DND-41 (cell line): Measurements from ENCODE around the gene MICAL3.

Experiments
- ATAC-seq: fragments of 200-7000 bp; cut with Tn5 transposase; 3 replicates; pipeline ENCODE4 v1.9.1; 2021; ENCODE audit warnings: low read depth; ENCODE audit not compliant: insufficient read depth
- DNase-seq: peaks from one replicate; pipeline ENCODE4 v3.0.0-alpha.2; 2020
- H2AFZ ChIP-seq: 2 replicates; pipeline ENCODE4 v1.6.0; 2012; ENCODE audit warnings: low read depth, low read length
- H3K27ac ChIP-seq: 2 replicates; pipeline ENCODE4 v1.5.1; 2012; ENCODE audit warnings: low read length, inconsistent platforms
- H3K27me3 ChIP-seq: fragments of 200-600 bp; sonication (generic); 2 replicates; pipeline ENCODE4 v1.6.0; 2012; ENCODE audit warnings: low read length, mild to moderate bottlenecking, inconsistent platforms; ENCODE audit not compliant: insufficient read depth, poor library complexity
- H3K36me3 ChIP-seq: 2 replicates; pipeline ENCODE4 v1.5.1; 2012; ENCODE audit warnings: low read length, inconsistent platforms; ENCODE audit not compliant: insufficient read depth
- H3K4me1 ChIP-seq: 2 replicates; pipeline ENCODE4 v1.5.1; 2012; ENCODE audit warnings: mild to moderate bottlenecking, low read length; ENCODE audit not compliant: insufficient read depth
- H3K4me2 ChIP-seq: 2 replicates; pipeline ENCODE4 v1.6.0; 2012; ENCODE audit warnings: mild to moderate bottlenecking, moderate library complexity, low read length, inconsistent platforms; ENCODE audit not compliant: insufficient read depth
- H3K4me3 ChIP-seq, 2 experiments: fragments of 200-600 bp in 1 of 2; shearing (Covaris generic) in 1 of 2; 2 replicates each; pipeline ENCODE4 v1.5.1; 2012 to 2016; ENCODE audit warnings: inconsistent platforms in 2 of 2, low read length in 2 of 2, mild to moderate bottlenecking in 2 of 2, low read depth in 1 of 2, moderate library complexity in 1 of 2
- H3K79me2 ChIP-seq: 2 replicates; pipeline ENCODE4 v1.6.0; 2012; ENCODE audit warnings: low read length, inconsistent platforms; ENCODE audit not compliant: insufficient read depth
- H3K9ac ChIP-seq: 2 replicates; pipeline ENCODE4 v1.6.0; 2012; ENCODE audit warnings: low read depth, mild to moderate bottlenecking, inconsistent platforms, low read length, moderate library complexity
- H3K9me3 ChIP-seq: 2 replicates; pipeline ENCODE4 v1.5.1; 2012; ENCODE audit warnings: low read length, moderate library complexity, mild to moderate bottlenecking, inconsistent platforms; ENCODE audit not compliant: insufficient read depth, severe bottlenecking
- H4K20me1 ChIP-seq: 2 replicates; pipeline ENCODE4 v1.6.0; 2012; ENCODE audit warnings: low read length; ENCODE audit not compliant: insufficient read depth
- CTCF ChIP-seq: IDR thresholded peaks from 2 replicates; pipeline ENCODE4 v1.5.1; 2012; ENCODE audit warnings: borderline replicate concordance, low read length, moderate library complexity, mild to moderate bottlenecking; ENCODE audit not compliant: poor library complexity, severe bottlenecking; ENCODE audit errors: extremely low read depth
- EZH2 ChIP-seq: IDR thresholded peaks from 3 replicates; pipeline ENCODE4 v1.6.1; 2012; ENCODE audit warnings: borderline replicate concordance, low read depth, mild to moderate bottlenecking, moderate library complexity, low read length, inconsistent platforms; ENCODE audit not compliant: severe bottlenecking

Gene MICAL3

GRCh38 chr22:17882162-17882561, 142.2 kb downstream of the MICAL3 start:
- H3K36me3 ChIP-seq: peaks cover 49% of the 10 kb centered on the region
- no peaks in the 10 kb centered on the region for H3K9me3 ChIP-seq
- no peak overlapping the region for H3K4me3 ChIP-seq
- ATAC-seq (no peak), DNase-seq (no peak)
- no peak for TF ChIP-seq CTCF
- no peak overlapping the region for H3K9ac ChIP-seq
- no peaks in the 10 kb centered on the region for H3K27me3 ChIP-seq
- no peak overlapping the region for H3K27ac ChIP-seq
- no peak overlapping the region for H3K4me2 ChIP-seq
- H4K20me1 ChIP-seq: no peaks in the 10 kb centered on the region
- H3K79me2 ChIP-seq: no peaks in the 10 kb centered on the region
- H2AFZ ChIP-seq: no peak overlapping the region
- no peaks in the 10 kb centered on the region for H3K4me1 ChIP-seq

GRCh38 chr22:17881366-17881765, 143.0 kb downstream of the MICAL3 start:
- TF ChIP-seq EZH2: no peak
- no peak for TF ChIP-seq CTCF
- H3K4me3 ChIP-seq: no peak overlapping the region
- DNase-seq (no peak), ATAC-seq (no peak)
- H3K9me3 ChIP-seq: no peaks in the 10 kb centered on the region
- no peaks in the 10 kb centered on the region for H3K27me3 ChIP-seq
- no peaks in the 10 kb centered on the region for H4K20me1 ChIP-seq
- peaks cover 46% of the 10 kb centered on the region for H3K36me3 ChIP-seq
- no peak overlapping the region for H3K9ac ChIP-seq
- H3K27ac ChIP-seq: no peak overlapping the region
- no peak overlapping the region for H3K4me2 ChIP-seq
- no peaks in the 10 kb centered on the region for H3K79me2 ChIP-seq
- no peak overlapping the region for H2AFZ ChIP-seq
- H3K4me1 ChIP-seq: no peaks in the 10 kb centered on the region

GRCh38 chr22:17880468-17880867, 143.9 kb downstream of the MICAL3 start:
- no peak overlapping the region for H2AFZ ChIP-seq
- no peak for ATAC-seq

More at GRCh38 chr22:17880468-17880867, 143.9 kb downstream of the MICAL3 start:
- DNase-seq: no peak
- Histone ChIP-seq H3K79me2 (no peaks in the 10 kb centered on the region), H3K27ac (no peak overlapping the region), H3K27me3 (no peaks in the 10 kb centered on the region), H3K4me3 (no peak overlapping the region), H3K9ac (no peak overlapping the region), H3K4me1 (no peaks in the 10 kb centered on the region), H3K9me3 (no peaks in the 10 kb centered on the region), H3K36me3 (peaks cover 42% of the 10 kb centered on the region), H4K20me1 (no peaks in the 10 kb centered on the region), H3K4me2 (no peak overlapping the region)
- TF ChIP-seq CTCF: no peak
